Omental fat pad (tissue), 4 donors: Measurements from ENCODE around the gene EXOC6B. TPM values are rescaled to one million over a fixed set of nuclear protein-coding genes. Genes with fewer than 3 reads are reported as not detected.

Experiments used
- ATAC-seq: fragments of 150-250 bp; one replicate; pipeline ENCODE4 v1.9.1; 2016; ENCODE audit warnings: mild to moderate bottlenecking, moderate library complexity; ENCODE audit not compliant: low FRiP score
- DNase-seq: peaks from one replicate; pipeline ENCODE4 v3.0.0-alpha.2; 2019; ENCODE audit warnings: low spot score
- total RNA-seq, 4 donors: library from RNA; depleted of rRNA; stranded (reverse); fragments of >200 nt; gene quantifications; one replicate each; pipeline ENCODE4 v1.1.0, GENCODE V29; 2016
- TF ChIP-seq, protein P1 (sequence below), 3 donors: fragments of 450-650 bp; IDR thresholded peaks; one replicate each; pipeline ENCODE4 v1.5.1; 2016 to 2017; ENCODE audit warnings: antibody characterized with exemption in 3 of 3, mild to moderate bottlenecking in 3 of 3, moderate library complexity in 2 of 3

Gene EXOC6B
- total RNA-seq, 4 donors from 2014 or later, result 25.6 to 38.3 (median 30.1) TPM

DNA sequence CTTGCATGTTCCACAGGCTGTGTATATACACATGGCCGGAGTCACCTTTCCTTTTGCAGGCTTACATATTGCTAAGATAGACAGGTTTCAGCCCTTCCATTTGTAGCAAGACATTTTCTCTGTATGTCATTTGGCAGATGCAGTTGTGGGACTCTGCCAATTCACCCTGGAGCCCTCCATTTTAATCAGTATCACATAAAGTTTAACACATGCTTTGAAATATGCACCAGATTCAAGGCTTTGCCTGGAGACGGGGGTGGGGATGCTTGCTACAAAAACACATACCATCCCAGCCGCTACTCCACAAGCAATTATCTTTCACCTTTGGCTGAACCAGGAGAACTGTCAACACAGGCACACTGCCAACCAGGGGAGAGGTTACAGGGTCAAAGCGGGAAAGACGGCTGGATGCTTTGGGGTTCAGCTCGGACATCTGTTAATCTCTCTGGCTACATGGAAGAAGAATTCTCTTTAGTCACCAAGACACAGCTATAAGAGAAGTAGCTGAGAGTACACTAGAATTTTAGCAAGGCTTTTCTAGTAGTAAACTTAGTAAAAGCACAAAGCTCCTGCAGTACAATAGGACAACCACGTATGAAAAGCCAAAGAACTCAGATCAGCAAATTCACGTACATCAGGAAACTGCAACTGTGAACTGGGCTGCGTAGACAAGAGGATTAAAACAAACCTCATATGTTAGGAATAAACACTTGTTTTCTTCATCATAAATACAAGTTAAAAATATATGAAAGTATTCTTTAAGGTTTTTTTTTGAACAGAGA lies 130.9 kb downstream of the EXOC6B start:
- no peak for DNase-seq
- TF ChIP-seq, protein P1, sequence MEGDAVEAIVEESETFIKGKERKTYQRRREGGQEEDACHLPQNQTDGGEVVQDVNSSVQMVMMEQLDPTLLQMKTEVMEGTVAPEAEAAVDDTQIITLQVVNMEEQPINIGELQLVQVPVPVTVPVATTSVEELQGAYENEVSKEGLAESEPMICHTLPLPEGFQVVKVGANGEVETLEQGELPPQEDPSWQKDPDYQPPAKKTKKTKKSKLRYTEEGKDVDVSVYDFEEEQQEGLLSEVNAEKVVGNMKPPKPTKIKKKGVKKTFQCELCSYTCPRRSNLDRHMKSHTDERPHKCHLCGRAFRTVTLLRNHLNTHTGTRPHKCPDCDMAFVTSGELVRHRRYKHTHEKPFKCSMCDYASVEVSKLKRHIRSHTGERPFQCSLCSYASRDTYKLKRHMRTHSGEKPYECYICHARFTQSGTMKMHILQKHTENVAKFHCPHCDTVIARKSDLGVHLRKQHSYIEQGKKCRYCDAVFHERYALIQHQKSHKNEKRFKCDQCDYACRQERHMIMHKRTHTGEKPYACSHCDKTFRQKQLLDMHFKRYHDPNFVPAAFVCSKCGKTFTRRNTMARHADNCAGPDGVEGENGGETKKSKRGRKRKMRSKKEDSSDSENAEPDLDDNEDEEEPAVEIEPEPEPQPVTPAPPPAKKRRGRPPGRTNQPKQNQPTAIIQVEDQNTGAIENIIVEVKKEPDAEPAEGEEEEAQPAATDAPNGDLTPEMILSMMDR (IDR thresholded peaks at IDR 0.05), result no peak
- ATAC-seq, result peak; percentile 66

DNA sequence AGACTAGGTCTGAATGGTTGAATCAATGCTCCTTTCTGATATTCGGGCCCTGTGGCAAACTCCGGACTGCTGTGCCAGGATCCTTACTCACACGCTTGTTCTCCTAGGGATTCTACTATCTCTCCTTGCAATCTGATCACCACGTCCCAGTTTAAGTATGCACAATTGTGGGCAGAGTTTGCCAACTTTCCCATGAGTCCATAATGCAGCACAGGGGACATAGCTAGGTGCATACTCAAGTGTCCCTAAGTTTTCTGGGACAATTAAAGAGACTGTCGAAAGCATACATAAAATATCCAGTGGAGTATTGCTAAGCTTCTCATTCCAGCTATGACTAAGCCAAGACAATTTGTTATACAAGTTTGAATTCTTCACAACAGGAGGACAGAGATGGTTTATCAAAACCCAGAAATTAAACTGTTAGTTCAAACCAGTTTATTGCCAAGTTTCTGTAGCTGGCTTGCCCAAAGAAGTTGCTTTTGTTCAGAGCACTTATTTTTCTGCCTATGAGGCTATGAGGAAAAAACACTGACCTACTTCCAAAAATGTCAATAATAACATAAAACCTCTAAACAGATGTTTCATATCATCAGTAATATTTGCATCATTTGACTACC lies 136.1 kb downstream of the EXOC6B start:
- TF ChIP-seq, protein P1 (IDR thresholded peaks at IDR 0.05), result no peak
- peak; percentile 64 for ATAC-seq
- DNase-seq, result no peak

DNA sequence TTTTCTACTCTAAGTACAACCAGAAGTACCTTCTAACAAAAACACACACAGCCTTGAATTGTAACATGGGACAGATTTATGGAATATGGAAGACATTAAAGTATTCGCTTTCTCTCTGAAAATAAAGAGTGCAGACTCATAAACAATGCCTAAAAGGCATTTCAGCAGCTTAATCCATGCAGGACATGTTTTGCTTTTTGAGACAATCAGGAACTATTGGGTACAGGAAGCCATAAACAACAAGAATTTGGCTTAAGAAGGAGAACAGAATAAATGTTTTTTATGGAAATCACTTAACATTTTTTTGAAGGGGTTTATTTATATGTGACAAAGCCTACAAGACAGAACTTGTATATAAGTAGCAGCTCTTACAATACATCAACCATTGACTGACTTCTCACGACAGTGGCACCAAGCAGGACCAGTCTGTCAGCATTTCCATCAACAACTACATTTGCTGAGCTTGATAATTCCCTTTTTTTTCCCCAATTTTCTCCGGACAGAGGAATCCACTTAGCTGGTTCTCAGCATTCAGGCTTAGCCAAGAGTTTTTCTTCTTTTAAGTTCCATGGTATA lies 140.1 kb downstream of the EXOC6B start:
- no peak for ATAC-seq
- TF ChIP-seq, protein P1 (IDR thresholded peaks at IDR 0.05), result no peak
- DNase-seq, result no peak

DNA sequence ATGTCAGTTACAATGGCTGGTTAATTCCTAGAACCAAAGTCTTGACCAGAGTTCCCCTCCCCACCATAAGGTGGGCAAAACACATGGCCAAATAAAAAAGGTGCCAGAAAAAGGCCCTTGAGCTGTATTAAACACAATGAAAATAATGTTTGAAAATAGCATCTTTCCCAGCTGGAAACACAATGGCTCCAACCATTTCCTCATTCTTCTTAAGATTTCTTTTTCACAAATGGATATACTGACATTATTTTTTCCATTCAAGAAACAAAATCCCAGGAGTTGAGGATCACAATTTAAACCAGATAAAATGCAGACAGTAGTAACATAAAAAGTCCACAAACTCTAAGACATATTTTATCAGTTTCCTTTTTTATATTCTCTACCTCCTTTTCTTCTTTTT lies 143.8 kb downstream of the EXOC6B start:
- DNase-seq (no peak), ATAC-seq (no peak)
- TF ChIP-seq, protein P1 (IDR thresholded peaks at IDR 0.05), result no peak

DNA sequence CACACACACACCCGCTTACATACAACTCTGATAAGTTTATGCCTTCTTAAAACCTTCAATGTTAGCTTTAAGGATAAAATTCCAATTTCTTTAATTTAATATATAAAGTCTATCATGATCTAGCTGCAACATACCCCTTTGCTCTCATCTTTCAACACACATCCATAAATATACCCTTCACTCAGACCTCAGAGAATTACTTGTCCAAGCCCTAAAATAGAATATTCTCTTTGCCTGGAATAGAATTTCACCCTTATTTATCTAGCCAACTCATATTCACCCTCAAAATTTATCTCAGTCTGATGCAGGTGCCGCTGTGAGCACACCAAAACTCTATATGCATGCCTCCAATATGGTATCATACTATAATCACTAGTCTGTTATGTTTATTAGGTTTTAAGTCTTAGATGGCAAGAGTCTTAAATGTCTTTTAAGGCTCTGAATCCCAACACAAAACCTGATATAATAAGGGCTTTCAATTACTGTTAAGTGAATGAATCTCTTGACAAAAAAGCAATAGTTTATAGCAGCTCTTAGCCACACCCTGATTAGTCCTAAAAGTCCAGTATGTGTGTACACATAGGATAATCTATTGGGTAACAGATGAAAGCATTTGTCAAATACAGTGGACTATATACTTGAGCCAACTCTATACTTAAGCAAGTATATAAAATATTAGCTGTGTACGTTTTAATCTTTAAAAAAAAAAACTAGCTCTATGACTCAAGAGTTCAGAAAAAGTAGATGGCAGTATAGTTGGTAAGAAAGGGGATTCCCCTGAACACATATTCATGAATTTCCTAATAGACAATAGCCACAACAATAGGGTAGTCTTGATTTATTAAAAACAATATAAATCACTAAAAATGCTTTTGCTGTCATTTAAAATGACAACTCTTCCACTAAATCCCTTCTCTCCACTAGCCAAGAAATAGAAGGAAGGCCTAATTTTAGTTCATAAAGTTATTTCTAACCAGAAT lies 144.5 kb downstream of the EXOC6B start:
- ATAC-seq (peak; percentile 37), DNase-seq (no peak)
- TF ChIP-seq, protein P1 (IDR thresholded peaks at IDR 0.05), result no peak

DNA sequence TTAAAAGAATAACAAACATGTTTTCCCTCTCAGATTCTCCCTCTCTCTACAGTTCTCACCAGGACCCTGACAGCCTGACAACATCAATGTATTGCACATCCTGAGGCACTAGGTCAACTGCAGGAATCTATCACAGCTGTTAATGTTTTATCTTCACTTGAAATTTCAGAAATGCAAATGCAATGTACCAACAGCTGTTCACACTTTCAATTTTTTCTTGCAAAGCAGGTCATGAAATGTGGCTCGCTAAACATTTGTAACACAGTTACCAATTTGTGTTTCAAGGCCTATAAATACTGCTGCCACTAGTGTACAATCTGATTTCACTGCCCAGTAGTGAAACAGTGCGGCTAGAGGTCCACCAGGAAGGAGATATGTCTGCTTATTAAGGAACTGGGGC lies 147.8 kb downstream of the EXOC6B start:
- DNase-seq, result no peak
- no peak for ATAC-seq
- TF ChIP-seq, protein P1 (IDR thresholded peaks at IDR 0.05), result no peak
